Activated CD8-positive, alpha-beta T cell treated with anti-CD3 and anti-CD28 coated beads for 36 hours (primary cell): ENCODE measurements around the gene HOXD8. TPM values are rescaled to one million over a fixed set of nuclear protein-coding genes. Genes with fewer than 3 reads are reported as not detected.

Source experiments
- ATAC-seq: fragments of 200-7000 bp; cut with Tn5 transposase; one replicate; pipeline ENCODE4 v1.10.0; 2021; ENCODE audit warnings: mild to moderate bottlenecking, moderate library complexity
- CTCF ChIA-PET: fragments of 350-600 bp; sonication (Branson Sonifier 250); formaldehyde crosslinking; loops from one replicate; lab custom pipeline; 2021; ENCODE audit warnings: antibody characterized with exemption; lab: Charles Lee
- POLR2A ChIA-PET: fragments of 350-600 bp; sonication (Branson Sonifier 250); formaldehyde crosslinking; loops from one replicate; lab custom pipeline; 2021; ENCODE audit warnings: antibody characterized with exemption; lab: Charles Lee
- DNase-seq: peaks from one replicate; pipeline ENCODE4 v3.0.0-alpha.2; 2020
- H3K27ac Mint-ChIP-seq: one replicate; pipeline ENCODE4 v1.8.0; 2021; ENCODE audit warnings: mild to moderate bottlenecking, mixed read lengths
- H3K27me3 Mint-ChIP-seq: one replicate; pipeline ENCODE4 v1.8.0; 2021; ENCODE audit warnings: mixed read lengths
- H3K36me3 Mint-ChIP-seq: one replicate; pipeline ENCODE4 v1.8.0; 2021; ENCODE audit warnings: low read depth, mixed read lengths
- H3K4me1 Mint-ChIP-seq: one replicate; pipeline ENCODE4 v1.8.0; 2021; ENCODE audit warnings: low read depth, mixed read lengths
- H3K4me3 Mint-ChIP-seq: one replicate; pipeline ENCODE4 v1.8.0; 2021; ENCODE audit warnings: mild to moderate bottlenecking, moderate library complexity, mixed read lengths
- H3K9me3 Mint-ChIP-seq: one replicate; pipeline ENCODE4 v1.8.0; 2021; ENCODE audit warnings: mixed read lengths
- intact Hi-C: fragments of 100-400 bp; cut with micrococcal nuclease; formaldehyde crosslinking; loops from one replicate; pipeline ENCODE4 v1.10.0; 2022
- total RNA-seq, 2 experiments: library from RNA; stranded (reverse); gene quantifications; one replicate each; pipeline ENCODE4 v1.2.3, GENCODE V29; 2021
- TF ChIP-seq, protein P1 (sequence below): fragments of 200-600 bp; IDR thresholded peaks from one replicate; pipeline ENCODE4 v1.8.0; 2022; ENCODE audit warnings: antibody characterized with exemption, mild to moderate bottlenecking

HOXD8 gene
- total RNA-seq, 2 experiments from 2014 or later = not detected

DNA sequence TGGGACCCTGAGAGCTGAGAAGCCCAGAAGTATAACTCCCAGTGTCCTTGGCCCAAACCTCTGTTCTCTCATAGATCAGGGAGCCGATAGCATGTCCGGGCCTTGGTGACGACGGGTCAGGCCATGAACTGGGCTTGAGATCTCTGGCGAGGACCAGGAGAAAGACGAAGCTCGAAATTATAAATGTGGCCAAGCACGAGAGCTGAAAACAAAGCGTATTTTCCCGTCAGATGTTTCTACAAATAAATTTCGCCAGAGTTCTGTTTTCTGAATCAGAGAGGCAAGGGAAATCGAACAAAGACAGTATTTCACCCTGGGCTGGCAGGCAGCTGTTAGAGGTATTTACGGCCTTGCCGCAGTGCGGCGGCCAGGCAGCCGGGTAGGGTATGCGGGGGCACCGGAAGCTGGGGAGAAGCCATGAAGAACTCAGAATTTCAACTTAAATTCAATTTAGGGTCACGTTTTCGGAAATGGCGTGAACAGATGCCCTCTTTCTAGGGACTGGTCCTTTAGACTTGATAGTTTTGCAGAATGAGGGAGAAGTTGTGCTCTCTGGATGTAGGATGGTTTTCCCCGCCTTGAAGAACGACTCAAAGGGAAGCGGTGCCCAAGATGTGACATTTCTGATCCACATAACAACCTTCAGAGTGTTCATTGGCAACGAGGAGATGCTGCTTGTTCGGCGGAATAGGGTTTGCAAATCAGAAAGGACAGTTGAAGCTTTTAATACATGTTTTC lies 9.6 kb downstream of the HOXD8 start:
- CTCF ChIA-PET = interaction anchor here (0.9 to 8.4 kb wide), 18 partner anchors 8 to 999 kb away, joined by 3 to 117 read pairs (median 10); partner anchors contain the start of genes HOXD4 and HOXD8
- Mint-ChIP-seq H3K36me3 (peaks cover 5% of the 10 kb centered on the region), H3K4me3 (no peak overlapping the region), H3K27me3 (peaks cover 70% of the 10 kb centered on the region), H3K4me1 (peaks cover 27% of the 10 kb centered on the region), H3K9me3 (no peaks in the 10 kb centered on the region), H3K27ac (no peak overlapping the region)
- no peak for DNase-seq
- intact Hi-C loops = no loop called here
- TF ChIP-seq, protein P1, sequence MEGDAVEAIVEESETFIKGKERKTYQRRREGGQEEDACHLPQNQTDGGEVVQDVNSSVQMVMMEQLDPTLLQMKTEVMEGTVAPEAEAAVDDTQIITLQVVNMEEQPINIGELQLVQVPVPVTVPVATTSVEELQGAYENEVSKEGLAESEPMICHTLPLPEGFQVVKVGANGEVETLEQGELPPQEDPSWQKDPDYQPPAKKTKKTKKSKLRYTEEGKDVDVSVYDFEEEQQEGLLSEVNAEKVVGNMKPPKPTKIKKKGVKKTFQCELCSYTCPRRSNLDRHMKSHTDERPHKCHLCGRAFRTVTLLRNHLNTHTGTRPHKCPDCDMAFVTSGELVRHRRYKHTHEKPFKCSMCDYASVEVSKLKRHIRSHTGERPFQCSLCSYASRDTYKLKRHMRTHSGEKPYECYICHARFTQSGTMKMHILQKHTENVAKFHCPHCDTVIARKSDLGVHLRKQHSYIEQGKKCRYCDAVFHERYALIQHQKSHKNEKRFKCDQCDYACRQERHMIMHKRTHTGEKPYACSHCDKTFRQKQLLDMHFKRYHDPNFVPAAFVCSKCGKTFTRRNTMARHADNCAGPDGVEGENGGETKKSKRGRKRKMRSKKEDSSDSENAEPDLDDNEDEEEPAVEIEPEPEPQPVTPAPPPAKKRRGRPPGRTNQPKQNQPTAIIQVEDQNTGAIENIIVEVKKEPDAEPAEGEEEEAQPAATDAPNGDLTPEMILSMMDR = no peak
- no peak for ATAC-seq
- POLR2A ChIA-PET = no interaction called here

DNA sequence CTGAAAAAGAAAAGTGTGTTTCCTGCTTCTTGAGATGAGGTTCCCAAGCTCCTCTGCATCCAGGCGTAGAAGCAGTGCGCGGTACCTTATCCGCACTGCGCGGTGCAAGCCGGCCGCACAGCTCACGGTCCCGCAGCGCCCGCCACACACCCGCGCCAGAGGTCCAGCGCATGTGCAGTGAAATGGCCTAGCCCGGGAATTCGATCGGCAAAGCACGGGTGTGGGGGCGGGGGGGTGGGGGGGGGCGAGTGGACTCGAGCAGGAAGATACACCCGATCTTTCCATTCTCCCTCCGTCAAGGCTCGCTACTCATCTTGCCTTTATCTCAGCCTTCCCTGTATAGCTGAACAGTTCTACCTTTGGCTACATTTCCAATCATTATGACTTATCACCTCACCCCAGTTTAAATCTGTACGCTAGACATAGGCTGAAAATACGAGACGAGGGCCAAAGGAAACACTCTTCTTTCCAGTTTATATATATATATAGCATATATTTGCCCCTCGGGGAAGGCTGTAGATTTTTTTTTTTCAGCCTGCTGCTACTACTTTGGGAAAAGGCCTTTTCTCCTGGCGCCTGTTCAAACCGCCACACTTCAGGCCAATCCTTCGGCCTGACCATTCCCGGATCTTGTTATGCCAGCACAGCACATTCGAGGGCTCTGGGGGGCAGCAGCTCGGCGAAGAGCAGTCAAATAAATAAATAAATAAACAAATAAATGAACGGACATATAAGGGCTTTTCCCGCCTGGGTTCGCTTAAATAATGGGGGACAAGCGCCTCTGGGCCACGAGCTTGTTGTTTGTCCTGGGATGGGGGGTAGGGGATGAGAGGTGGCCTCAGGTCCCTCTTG lies 10.4 kb downstream of the HOXD8 start:
- peak overlapping the region; percentile 56 for H3K4me3 Mint-ChIP-seq
- peaks cover 5% of the 10 kb centered on the region for H3K36me3 Mint-ChIP-seq
- DNase-seq (no peak), ATAC-seq (no peak)
- H3K27me3 Mint-ChIP-seq = peaks cover 68% of the 10 kb centered on the region
- ChIA-PET POLR2A (no interaction called here), CTCF (interaction anchor here (0.6 to 8.4 kb wide), 42 partner anchors 8 to 998 kb away, joined by 3 to 117 read pairs (median 5); partner anchors contain the start of genes HOXD1, HOXD4 and HOXD8)
- H3K27ac Mint-ChIP-seq = no peak overlapping the region
- H3K4me1 Mint-ChIP-seq = peaks cover 27% of the 10 kb centered on the region
- TF ChIP-seq, protein P1 = no peak
- intact Hi-C loops = loop anchor here (1.0 to 5.0 kb wide), 3 partner anchors 315 to 512 kb away; no protein-coding TSS in a partner anchor
- H3K9me3 Mint-ChIP-seq = no peaks in the 10 kb centered on the region

DNA sequence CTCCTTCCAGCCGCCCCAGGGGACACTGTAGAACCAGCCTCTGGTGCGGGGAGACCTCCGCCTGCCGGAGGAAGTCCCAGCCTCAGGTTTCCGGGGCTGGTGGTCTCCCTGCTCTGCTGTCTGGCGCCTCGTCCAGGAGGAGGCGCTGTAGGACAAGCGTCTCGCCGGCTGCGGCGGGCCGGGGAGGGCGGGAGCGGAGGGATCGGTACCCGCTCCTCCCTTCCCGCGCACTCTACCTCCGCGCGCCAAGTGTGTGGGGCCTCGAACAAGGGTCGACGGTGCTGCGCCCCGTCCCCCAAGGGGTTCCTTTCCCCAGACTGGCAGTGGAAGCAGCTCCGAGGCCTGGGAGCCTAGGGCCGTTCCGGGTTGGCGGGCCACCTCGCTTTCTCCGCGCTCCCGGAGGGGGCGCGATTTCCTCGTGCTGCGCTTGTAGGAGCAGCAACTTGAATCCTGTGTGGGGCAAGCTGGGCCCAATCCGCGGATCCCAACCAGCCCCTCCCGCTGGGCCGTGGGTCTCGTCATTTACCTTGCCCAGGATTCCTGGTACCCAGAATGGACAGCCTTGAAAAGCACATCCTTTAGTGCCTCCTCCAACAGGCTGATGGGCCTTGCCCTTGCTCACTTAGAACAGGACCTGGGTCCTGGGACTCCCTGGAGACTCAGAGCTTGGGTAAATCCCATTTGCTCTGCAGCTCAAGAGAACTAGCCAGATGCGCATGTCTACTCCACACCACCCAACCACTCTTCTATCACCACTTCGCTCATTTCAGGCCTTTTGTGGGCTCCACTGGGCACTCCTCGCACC lies 11.2 kb downstream of the HOXD8 start:
- Mint-ChIP-seq H3K27ac (no peak overlapping the region), H3K27me3 (peaks cover 68% of the 10 kb centered on the region), H3K4me1 (peaks cover 23% of the 10 kb centered on the region), H3K36me3 (peaks cover 5% of the 10 kb centered on the region), H3K4me3 (peak overlapping the region; percentile 56), H3K9me3 (no peaks in the 10 kb centered on the region)
- TF ChIP-seq, protein P1 = peak; percentile 94
- ChIA-PET CTCF (interaction anchor here (0.6 to 8.4 kb wide), 42 partner anchors 9 to 514 kb away, joined by 3 to 117 read pairs (median 5); partner anchors contain the start of genes HOXD1, HOXD4 and HOXD8), POLR2A (no interaction called here)
- intact Hi-C loops = loop anchor here (1.0 to 5.0 kb wide), 3 partner anchors 315 to 512 kb away; no protein-coding TSS in a partner anchor
- ATAC-seq (peak; percentile 94), DNase-seq (peak; percentile 76)

DNA sequence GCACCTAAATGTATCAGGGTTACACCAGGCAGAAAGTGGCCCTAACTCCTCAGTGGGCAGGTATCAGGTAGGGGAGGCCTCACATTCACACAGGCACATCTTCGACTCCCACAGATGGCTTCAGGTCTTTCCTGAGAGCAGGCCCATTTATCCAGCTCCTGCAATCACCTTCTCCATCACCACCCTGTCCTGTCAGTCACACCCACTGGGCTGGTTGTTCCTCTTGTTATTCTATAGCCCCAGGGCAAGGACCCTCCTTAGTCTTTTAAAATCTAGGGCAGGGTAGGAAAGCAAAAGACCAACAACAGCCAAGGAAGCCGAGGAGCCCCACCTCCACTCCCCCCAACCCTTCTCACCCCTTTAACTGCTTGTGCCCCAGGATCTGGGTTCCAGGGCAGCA lies 12.8 kb downstream of the HOXD8 start:
- H3K4me3 Mint-ChIP-seq = no peak overlapping the region
- peaks cover 71% of the 10 kb centered on the region for H3K27me3 Mint-ChIP-seq
- DNase-seq (no peak), ATAC-seq (no peak)
- H3K27ac Mint-ChIP-seq = no peak overlapping the region
- H3K9me3 Mint-ChIP-seq = no peaks in the 10 kb centered on the region
- POLR2A ChIA-PET = no interaction called here
- CTCF ChIA-PET = interaction anchor here (0.9 to 8.4 kb wide), 4 partner anchors 10 to 412 kb away, joined by 3 to 117 read pairs (median 14); no protein-coding TSS in a partner anchor
- intact Hi-C loops = loop anchor here (5.0 kb wide), 2 partner anchors 410 to 510 kb away; no protein-coding TSS in a partner anchor
- TF ChIP-seq, protein P1 = no peak
- peaks cover 16% of the 10 kb centered on the region for H3K4me1 Mint-ChIP-seq
- H3K36me3 Mint-ChIP-seq = peaks cover 5% of the 10 kb centered on the region
